ENCODE measurements around the gene GDPD4. TPM values are rescaled to one million over a fixed set of nuclear protein-coding genes. Genes with fewer than 3 reads are reported as not detected.

Gene GDPD4
- total RNA-seq, 1 experiment from 2014 or later, result not detected

DNA sequence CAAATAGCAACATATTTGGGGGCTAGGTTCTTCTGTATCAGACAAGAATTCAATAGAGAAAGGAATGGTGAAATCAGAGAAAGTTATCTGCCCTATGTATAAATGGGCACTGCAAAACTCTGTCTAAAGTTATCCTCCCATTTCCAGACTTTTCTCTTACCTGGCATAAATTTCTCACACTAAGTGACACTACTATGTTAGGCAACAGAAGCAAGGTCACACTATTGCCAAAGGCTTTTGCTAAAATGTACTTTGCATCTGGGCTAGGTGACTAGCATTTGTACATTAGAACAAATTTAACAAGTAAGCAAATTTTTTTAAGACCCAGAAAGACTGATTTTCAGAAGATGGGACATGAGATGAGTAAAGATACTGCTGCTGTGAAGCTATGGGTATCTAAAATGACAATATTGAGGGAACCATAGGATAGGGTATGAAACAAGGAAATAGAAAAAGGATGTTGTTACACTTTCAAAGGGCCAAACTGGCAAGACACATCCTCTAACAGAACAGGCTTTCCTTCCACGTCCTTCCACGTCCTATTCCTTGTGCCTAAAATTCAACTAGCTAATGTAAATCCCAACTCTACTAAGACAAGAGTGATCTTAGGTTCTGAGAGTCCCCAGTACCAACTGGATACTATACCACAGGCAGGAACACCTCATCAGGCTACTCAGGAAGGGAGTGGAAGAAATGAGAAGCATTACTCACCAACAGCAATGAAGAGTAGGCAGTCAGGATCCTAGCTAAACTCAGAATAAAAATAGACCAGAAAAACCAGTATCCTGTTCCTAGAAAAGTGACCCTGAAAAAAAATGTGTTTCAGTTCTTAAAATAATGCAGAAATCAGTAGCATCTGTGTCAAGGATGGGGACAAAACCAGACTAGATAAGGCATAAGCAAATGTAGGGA lies 22.6 kb downstream of the GDPD4 start:
- intact Hi-C loops (cut with micrococcal nuclease; ENCODE audit: unreplicated experiment), result no loop called here
- DNase-seq (ENCODE audit: low spot score), result no peak
- Histone ChIP-seq H3K36me3 (ENCODE audit: insufficient read depth, low read length, poor library complexity, severe bottlenecking) (no peaks in the 10 kb centered on the region), H3K4me3 (ENCODE audit: low read depth, low read length, poor library complexity, severe bottlenecking) (no peak overlapping the region), H3K27ac (ENCODE audit: low read depth, low read length, poor library complexity, severe bottlenecking) (no peak overlapping the region), H3K4me1 (ENCODE audit: insufficient read depth, low read length, poor library complexity, severe bottlenecking) (no peaks in the 10 kb centered on the region), H3K27me3 (replicated peaks; ENCODE audit: insufficient read depth, low read depth, low read length, poor library complexity) (peaks cover 7% of the 10 kb centered on the region), H3K9me3 (ENCODE audit: low read depth, low read length, poor library complexity, severe bottlenecking) (no peaks in the 10 kb centered on the region)
- ChIA-PET POLR2A (ENCODE audit: low non-redundant PET) (no interaction called here), CTCF (no interaction called here)
- BruUV-seq (replicated peaks), result no TSS peak
- TF ChIP-seq, protein P1, sequence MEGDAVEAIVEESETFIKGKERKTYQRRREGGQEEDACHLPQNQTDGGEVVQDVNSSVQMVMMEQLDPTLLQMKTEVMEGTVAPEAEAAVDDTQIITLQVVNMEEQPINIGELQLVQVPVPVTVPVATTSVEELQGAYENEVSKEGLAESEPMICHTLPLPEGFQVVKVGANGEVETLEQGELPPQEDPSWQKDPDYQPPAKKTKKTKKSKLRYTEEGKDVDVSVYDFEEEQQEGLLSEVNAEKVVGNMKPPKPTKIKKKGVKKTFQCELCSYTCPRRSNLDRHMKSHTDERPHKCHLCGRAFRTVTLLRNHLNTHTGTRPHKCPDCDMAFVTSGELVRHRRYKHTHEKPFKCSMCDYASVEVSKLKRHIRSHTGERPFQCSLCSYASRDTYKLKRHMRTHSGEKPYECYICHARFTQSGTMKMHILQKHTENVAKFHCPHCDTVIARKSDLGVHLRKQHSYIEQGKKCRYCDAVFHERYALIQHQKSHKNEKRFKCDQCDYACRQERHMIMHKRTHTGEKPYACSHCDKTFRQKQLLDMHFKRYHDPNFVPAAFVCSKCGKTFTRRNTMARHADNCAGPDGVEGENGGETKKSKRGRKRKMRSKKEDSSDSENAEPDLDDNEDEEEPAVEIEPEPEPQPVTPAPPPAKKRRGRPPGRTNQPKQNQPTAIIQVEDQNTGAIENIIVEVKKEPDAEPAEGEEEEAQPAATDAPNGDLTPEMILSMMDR (conservative IDR thresholded peaks at IDR 0.05; ENCODE audit: low read depth, low read length), result no peak
- no peak for TF ChIP-seq EZH2 (IDR thresholded peaks at IDR 0.05; ENCODE audit: borderline replicate concordance, low read depth, low read length, poor library complexity, severe bottlenecking)

DNA sequence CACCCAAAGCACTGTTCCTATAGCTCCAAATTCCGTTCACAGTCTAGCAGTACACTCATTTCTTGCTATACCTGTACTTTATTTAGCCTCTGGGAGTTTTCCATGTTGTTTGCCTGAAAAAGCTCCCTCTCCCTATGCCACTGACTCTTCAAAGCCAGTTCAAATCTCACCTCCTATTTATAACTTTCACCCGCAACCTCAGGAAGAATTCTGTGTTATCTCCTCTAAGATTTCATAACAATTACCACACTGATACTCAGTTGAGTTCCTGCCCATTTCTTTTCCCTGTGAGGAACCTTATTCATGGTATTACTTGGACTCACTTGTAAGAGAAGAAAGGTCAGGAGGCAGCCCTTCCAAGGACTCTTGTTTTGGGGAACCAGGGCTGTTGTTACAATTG lies 25.2 kb downstream of the GDPD4 start:
- no TSS peak for BruUV-seq (replicated peaks)
- POLR2A ChIA-PET (ENCODE audit: low non-redundant PET), result no interaction called here
- no peak for TF ChIP-seq EZH2 (IDR thresholded peaks at IDR 0.05; ENCODE audit: borderline replicate concordance, low read depth, low read length, poor library complexity, severe bottlenecking)
- TF ChIP-seq, protein P1 (conservative IDR thresholded peaks at IDR 0.05; ENCODE audit: low read depth, low read length), result no peak
- intact Hi-C loops (cut with micrococcal nuclease; ENCODE audit: unreplicated experiment), result no loop called here
- H3K36me3 ChIP-seq (ENCODE audit: insufficient read depth, low read length, poor library complexity, severe bottlenecking), result no peaks in the 10 kb centered on the region
- H3K4me1 ChIP-seq (ENCODE audit: insufficient read depth, low read length, poor library complexity, severe bottlenecking), result no peaks in the 10 kb centered on the region
- no peak overlapping the region for H3K27ac ChIP-seq (ENCODE audit: low read depth, low read length, poor library complexity, severe bottlenecking)
- DNase-seq (ENCODE audit: low spot score), result no peak
- H3K27me3 ChIP-seq (replicated peaks; ENCODE audit: insufficient read depth, low read depth, low read length, poor library complexity), result peaks cover 7% of the 10 kb centered on the region
- CTCF ChIA-PET, result no interaction called here
- H3K9me3 ChIP-seq (ENCODE audit: low read depth, low read length, poor library complexity, severe bottlenecking), result no peaks in the 10 kb centered on the region
- H3K4me3 ChIP-seq (ENCODE audit: low read depth, low read length, poor library complexity, severe bottlenecking), result no peak overlapping the region

DNA sequence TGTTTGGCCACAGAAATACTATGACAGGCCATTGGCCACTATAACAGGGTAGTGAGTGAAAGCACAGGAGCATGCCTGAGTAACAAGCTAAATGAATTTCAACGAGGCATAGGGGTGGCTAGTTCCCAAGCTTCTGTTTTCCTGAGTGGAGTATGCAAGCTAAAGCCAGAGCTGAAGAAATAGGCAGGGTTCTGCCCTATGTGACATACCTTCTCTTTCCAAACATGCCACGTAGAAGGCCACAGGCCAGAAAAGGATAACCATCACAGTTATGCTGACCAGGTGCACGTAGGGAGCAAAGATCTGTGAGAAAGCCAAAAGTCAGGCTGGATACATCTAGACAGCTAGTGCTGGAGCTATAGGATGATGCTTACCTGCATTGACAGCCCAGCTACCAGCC lies 30.6 kb downstream of the GDPD4 start:
- TF ChIP-seq, protein P1 (conservative IDR thresholded peaks at IDR 0.05; ENCODE audit: low read depth, low read length), result no peak
- no peak for TF ChIP-seq EZH2 (IDR thresholded peaks at IDR 0.05; ENCODE audit: borderline replicate concordance, low read depth, low read length, poor library complexity, severe bottlenecking)
- no peak for DNase-seq (ENCODE audit: low spot score)
- Histone ChIP-seq H3K4me3 (ENCODE audit: low read depth, low read length, poor library complexity, severe bottlenecking) (no peak overlapping the region), H3K27me3 (replicated peaks; ENCODE audit: insufficient read depth, low read depth, low read length, poor library complexity) (no peaks in the 10 kb centered on the region), H3K9me3 (ENCODE audit: low read depth, low read length, poor library complexity, severe bottlenecking) (no peaks in the 10 kb centered on the region), H3K36me3 (ENCODE audit: insufficient read depth, low read length, poor library complexity, severe bottlenecking) (no peaks in the 10 kb centered on the region), H3K27ac (ENCODE audit: low read depth, low read length, poor library complexity, severe bottlenecking) (no peak overlapping the region), H3K4me1 (ENCODE audit: insufficient read depth, low read length, poor library complexity, severe bottlenecking) (no peaks in the 10 kb centered on the region)
- intact Hi-C loops (cut with micrococcal nuclease; ENCODE audit: unreplicated experiment), result no loop called here
- no TSS peak for BruUV-seq (replicated peaks)
- POLR2A ChIA-PET (ENCODE audit: low non-redundant PET), result no interaction called here
- CTCF ChIA-PET, result interaction anchor here (0.6 kb wide), 1 partner anchor 169 kb away, joined by 4 read pairs; no protein-coding TSS in a partner anchor
